ACC112 (cell line): ENCODE results near the gene SMG9.

Experiments
- H2AFZ ChIP-seq: fragments of 200-600 bp; sonication (generic); one replicate; pipeline ENCODE4 v1.6.0; 2017; ENCODE audit warnings: antibody characterized with exemption, low read length; ENCODE audit not compliant: unreplicated experiment
- H3K27ac ChIP-seq: fragments of 200-600 bp; sonication (generic); 2 replicates; pipeline ENCODE4 v1.5.1; 2014; ENCODE audit warnings: low read depth, mild to moderate bottlenecking, antibody characterized with exemption, low read length, moderate library complexity
- H3K27me3 ChIP-seq: fragments of 200-600 bp; sonication (generic); 2 replicates; pipeline ENCODE4 v1.6.1; 2014; ENCODE audit warnings: mild to moderate bottlenecking, antibody characterized with exemption, low read length, moderate library complexity, mixed read lengths; ENCODE audit not compliant: insufficient read depth
- H3K36me3 ChIP-seq: fragments of 200-600 bp; sonication (generic); 2 replicates; pipeline ENCODE4 v1.6.1; 2016; ENCODE audit warnings: mild to moderate bottlenecking, antibody characterized with exemption, low read length, moderate library complexity, mixed read lengths; ENCODE audit not compliant: insufficient read depth
- H3K4me1 ChIP-seq: fragments of 200-600 bp; sonication (generic); one replicate; pipeline ENCODE4 v1.6.1; 2016; ENCODE audit warnings: low read length, mixed read lengths; ENCODE audit not compliant: insufficient read depth, unreplicated experiment, control insufficient read depth
- H3K4me3 ChIP-seq: fragments of 200-600 bp; sonication (generic); 2 replicates; pipeline ENCODE4 v1.5.1; 2014; ENCODE audit warnings: mild to moderate bottlenecking, low read depth, low read length
- H3K79me2 ChIP-seq: fragments of 200-600 bp; sonication (generic); one replicate; pipeline ENCODE4 v1.6.0; 2016; ENCODE audit warnings: low read length; ENCODE audit not compliant: control insufficient read depth, unreplicated experiment, insufficient read depth

The SMG9 gene, protein sequence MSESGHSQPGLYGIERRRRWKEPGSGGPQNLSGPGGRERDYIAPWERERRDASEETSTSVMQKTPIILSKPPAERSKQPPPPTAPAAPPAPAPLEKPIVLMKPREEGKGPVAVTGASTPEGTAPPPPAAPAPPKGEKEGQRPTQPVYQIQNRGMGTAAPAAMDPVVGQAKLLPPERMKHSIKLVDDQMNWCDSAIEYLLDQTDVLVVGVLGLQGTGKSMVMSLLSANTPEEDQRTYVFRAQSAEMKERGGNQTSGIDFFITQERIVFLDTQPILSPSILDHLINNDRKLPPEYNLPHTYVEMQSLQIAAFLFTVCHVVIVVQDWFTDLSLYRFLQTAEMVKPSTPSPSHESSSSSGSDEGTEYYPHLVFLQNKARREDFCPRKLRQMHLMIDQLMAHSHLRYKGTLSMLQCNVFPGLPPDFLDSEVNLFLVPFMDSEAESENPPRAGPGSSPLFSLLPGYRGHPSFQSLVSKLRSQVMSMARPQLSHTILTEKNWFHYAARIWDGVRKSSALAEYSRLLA

GRCh38 chr19:43754503-43755255, at the start of gene SMG9:
Gene SMG9 (minus strand): TSS chr19:43754962. CDS start chr19:43750741, 4,221 bp downstream.
- Histone ChIP-seq H3K79me2 (peaks cover 26% of the 10 kb centered on the region), H3K27ac (peak within 1 kb of the TSS; percentile 100), H2AFZ (peak within 1 kb of the TSS; percentile 38), H3K4me1 (peaks cover 46% of the 10 kb centered on the region), H3K36me3 (no peaks in the 10 kb centered on the region), H3K27me3 (no peaks in the 10 kb centered on the region), H3K4me3 (peak within 1 kb of the TSS; percentile 91)

DNA sequence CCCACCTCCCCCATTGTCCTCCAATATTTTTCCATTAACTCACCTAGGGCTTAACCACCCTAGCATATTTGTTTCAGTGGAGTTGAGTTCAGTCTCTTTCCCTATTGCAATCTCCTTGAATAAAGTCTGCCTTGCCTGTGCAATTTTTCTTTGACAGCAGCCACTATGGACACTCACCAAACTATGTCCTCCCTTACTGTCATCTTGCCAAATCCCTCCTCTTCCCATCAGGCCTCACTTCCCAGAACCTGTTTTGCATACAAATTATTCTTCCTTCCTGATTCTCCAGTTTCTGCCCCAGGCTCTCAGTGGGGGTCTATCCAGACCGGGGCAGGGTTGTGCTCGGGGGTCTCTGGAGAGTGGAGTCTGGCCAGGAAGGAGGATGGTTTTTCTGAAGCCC, 49.7 kb upstream of the SMG9 start:
- Histone ChIP-seq H3K79me2 (no peaks in the 10 kb centered on the region), H3K36me3 (no peaks in the 10 kb centered on the region), H3K4me3 (no peak overlapping the region), H3K4me1 (no peaks in the 10 kb centered on the region), H2AFZ (no peak overlapping the region), H3K27me3 (no peaks in the 10 kb centered on the region), H3K27ac (no peak overlapping the region)

DNA sequence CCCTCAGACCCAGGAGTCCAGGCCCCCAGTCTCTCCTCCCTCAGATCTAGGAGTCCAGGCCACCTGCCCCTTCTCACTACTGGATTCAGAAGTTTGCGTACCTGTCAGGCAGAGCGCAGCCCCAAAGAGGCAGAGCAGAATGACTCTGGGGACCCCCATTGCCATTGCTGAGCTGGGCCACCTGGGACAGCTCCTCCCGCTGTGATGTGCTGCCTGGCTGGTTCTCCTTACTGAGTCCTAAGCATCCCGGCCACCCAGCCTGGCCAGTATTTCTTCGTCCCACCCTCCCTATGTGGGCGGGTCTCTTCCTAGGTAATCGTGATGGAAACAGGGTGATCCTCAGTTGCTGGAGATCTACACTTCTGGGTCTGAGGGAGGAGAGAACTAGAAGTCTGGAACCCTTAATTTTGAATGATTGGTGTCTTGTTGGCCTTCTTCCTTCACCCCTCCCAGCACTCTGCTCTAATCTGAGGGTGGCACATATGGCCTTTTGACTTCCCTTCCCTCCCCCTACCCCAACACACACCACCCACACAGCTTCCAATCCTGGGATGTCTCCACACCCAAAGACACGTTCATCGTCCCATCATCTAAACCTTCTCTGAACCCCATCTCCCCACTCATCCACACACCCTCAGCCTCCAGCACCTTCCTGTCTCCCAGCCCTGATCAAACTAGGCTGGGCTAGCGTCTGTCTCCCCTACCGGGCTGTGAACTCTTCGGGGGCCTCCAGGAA, 47.6 kb upstream of the SMG9 start, which contains the start of gene LYPD5:
TSS of gene LYPD5 (minus strand) at position 232 of the 736 bp plus-strand sequence. CDS start at position 165, 67 bp downstream.
- H3K36me3 ChIP-seq = no peaks in the 10 kb centered on the region

GRCh38 chr19:43799502-43800142, 44.9 kb upstream of the SMG9 start:
- H2AFZ ChIP-seq = no peak overlapping the region
- H3K27me3 ChIP-seq = no peaks in the 10 kb centered on the region
- H3K4me1 ChIP-seq = no peaks in the 10 kb centered on the region
- H3K79me2 ChIP-seq = no peaks in the 10 kb centered on the region
- no peak overlapping the region for H3K27ac ChIP-seq
- no peaks in the 10 kb centered on the region for H3K36me3 ChIP-seq
- no peak overlapping the region for H3K4me3 ChIP-seq

More for the DNA sequence above, 47.6 kb upstream of the SMG9 start, which contains the start of gene LYPD5:
- H2AFZ ChIP-seq = no peak within 1 kb of the TSS
- no peak within 1 kb of the TSS for H3K27ac ChIP-seq
- H3K27me3 ChIP-seq = no peaks in the 10 kb centered on the region
- H3K4me1 ChIP-seq = no peaks in the 10 kb centered on the region
- H3K79me2 ChIP-seq = no peaks in the 10 kb centered on the region
- no peak within 1 kb of the TSS for H3K4me3 ChIP-seq

DNA sequence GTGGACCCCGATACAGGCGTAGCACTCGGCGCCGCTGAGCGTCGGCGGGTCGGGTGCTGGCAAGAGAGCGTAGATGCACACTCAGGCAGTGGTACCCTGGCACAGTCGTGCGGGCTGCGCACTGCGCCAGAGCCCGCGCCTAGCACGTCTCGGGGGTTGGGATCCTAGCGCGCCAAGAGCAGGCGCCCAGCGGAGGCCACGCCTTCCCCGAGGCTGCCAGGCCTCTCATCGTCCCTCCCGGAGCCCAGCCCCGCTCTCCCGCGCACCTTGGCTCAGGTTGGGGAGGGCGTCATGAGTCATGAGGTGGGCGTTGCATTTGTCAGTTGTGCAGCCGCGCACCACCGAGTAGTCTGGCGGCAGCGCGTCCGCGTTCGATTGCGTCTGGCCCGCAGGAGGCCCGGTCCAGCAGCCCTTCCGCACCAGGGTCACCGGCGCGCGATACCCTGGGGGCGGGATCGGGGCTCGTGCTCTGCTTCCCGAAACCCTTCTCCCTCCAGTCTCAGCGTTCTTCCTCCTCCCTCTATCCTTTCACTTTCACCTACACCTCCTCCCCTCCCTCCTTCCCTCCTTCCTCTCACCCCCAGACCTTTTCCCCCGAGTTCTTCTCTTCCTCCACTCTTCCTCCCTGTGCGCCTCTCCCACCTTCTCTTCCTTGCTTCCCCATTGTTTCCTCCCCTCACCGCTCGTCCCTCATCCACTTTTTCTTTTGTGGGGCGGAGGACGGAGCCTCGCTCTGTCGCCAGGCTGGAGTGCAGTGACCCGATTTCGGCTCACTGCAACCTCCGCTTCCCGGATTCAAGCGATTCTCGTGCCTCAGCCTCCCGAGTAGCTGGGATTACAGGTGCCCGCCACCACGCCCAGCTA, 44.0 kb upstream of the SMG9 start:
- Histone ChIP-seq H3K79me2 (no peaks in the 10 kb centered on the region), H3K4me1 (no peaks in the 10 kb centered on the region), H3K4me3 (peak overlapping the region; percentile 75), H3K36me3 (no peaks in the 10 kb centered on the region), H3K27me3 (no peaks in the 10 kb centered on the region), H2AFZ (no peak overlapping the region), H3K27ac (no peak overlapping the region)

DNA sequence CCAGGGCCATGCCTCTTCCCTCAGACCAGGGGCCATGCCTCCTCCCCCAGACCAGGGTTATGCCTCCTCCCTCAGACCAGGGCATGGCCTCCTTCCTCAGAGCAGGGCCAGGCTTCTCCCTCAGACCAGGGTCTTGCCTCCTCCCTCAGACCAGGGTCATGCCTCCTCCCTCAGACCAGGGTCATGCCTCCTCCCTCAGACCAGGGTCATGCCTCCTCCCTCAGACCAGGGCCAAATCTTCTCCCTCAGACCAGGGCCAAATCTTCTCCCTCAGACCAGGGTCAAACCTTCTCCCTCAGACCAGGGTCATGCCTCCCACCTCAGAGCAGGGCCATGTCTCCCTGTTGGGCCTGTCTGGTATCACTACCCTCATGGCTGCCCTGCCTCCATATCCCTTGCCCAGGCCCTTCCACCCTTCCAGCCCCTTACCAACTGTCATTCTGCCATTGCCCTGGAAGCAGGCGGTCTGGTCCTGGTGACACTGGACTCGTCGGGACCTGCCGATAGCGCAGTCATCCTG, 43.3 kb upstream of the SMG9 start:
- Histone ChIP-seq H2AFZ (no peak overlapping the region), H3K4me1 (no peaks in the 10 kb centered on the region), H3K79me2 (no peaks in the 10 kb centered on the region), H3K4me3 (peak overlapping the region; percentile 75), H3K27ac (no peak overlapping the region), H3K27me3 (peaks cover 3% of the 10 kb centered on the region), H3K36me3 (no peaks in the 10 kb centered on the region)

- Histone ChIP-seq H3K27me3 (peaks cover 7% of the 10 kb centered on the region), H3K27ac (no peak overlapping the region), H2AFZ (no peak overlapping the region), H3K4me3 (no peak overlapping the region), H3K36me3 (no peaks in the 10 kb centered on the region), H3K4me1 (no peaks in the 10 kb centered on the region), H3K79me2 (no peaks in the 10 kb centered on the region)
These were observed 42.8 kb upstream of the SMG9 start for GRCh38 chr19:43797556-43797955.

- Histone ChIP-seq H3K36me3 (no peaks in the 10 kb centered on the region), H3K79me2 (no peaks in the 10 kb centered on the region), H3K27ac (no peak overlapping the region), H3K4me3 (no peak overlapping the region), H3K4me1 (no peaks in the 10 kb centered on the region), H3K27me3 (peaks cover 11% of the 10 kb centered on the region), H2AFZ (no peak overlapping the region)
These were observed 42.4 kb upstream of the SMG9 start for GRCh38 chr19:43797118-43797517.

- Histone ChIP-seq H3K27me3 (peaks cover 16% of the 10 kb centered on the region), H3K4me3 (no peak overlapping the region), H2AFZ (no peak overlapping the region), H3K79me2 (no peaks in the 10 kb centered on the region), H3K36me3 (no peaks in the 10 kb centered on the region), H3K4me1 (no peaks in the 10 kb centered on the region), H3K27ac (no peak overlapping the region)
These were observed 35.8 kb upstream of the SMG9 start for GRCh38 chr19:43790587-43790986.
